ENCODE measurements around the gene EIF5.

Gene EIF5

DNA sequence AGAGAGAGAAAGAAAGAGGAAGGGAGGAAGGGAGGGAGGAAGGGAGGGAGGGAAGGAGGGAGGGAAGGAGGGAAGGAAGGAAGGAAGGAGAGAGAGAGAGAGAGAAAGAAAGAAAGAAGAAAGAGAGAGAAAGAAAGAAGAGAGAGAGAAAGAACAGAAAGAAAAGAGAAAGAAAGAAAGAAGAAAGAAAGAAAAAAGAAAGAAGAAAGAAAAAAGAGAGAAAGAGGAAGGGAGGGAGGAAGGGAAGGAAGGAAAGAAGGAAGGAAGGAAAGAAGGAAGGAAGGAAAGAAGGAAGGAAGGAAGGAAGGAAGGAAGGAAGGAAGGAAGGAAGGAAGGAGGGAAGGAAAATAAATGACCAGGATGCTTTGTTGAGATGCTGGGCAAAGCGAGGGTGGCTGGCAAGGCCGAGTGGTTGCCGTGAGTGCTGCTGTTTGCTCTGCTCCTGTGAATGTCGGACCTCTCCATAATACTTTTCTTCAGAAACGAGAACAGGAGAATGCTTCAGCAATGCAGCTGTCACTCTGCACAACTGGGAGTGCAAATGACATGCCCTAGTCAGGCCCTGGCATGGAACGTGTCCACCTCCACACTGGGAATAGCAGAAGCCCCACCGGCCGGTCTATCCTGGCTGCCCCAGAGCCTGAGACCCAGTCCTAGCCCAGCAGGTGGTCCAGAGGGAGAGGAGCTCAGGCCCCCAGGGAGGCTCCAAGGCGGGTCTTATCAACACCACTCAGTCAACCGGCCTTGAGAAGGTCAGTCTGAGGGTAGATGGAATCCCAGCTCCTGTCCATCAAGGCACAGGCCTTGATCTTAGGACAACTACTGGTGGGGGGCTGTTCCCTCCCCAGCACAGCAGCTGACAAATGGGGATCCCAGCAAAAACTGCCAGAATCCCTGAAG lies 25.1 kb upstream of the EIF5 start:
- DNase-seq (ENCODE audit: low read depth in 1 of 2, low spot score in 1 of 2) = no peak

DNA sequence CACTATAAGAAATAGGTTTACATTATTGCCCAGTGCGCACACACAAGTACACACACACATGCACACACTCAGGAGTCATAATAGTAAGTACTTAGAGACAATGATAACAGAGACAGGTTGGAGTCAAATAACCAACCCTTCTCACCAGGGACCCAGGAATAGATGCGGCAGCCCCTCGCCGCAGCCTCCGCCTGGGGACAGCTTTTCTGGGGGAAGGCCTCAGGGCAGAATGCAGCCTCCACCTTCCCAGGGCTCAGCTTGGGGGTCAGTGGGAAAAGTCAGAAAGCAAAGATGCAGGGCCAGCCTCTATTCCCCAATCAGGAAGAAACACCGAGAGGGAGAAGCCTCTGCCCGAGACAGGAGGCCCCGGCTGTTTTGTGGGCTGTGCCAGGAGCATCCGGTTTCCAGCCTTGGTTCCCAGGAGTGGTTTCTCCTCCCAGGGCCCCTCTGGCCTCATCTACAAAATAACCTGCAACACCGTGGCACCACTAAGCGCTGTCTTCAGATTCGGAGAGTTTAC lies 23.4 kb upstream of the EIF5 start:
- no peak for DNase-seq (ENCODE audit: low read depth in 1 of 2, low spot score in 1 of 2)

DNA sequence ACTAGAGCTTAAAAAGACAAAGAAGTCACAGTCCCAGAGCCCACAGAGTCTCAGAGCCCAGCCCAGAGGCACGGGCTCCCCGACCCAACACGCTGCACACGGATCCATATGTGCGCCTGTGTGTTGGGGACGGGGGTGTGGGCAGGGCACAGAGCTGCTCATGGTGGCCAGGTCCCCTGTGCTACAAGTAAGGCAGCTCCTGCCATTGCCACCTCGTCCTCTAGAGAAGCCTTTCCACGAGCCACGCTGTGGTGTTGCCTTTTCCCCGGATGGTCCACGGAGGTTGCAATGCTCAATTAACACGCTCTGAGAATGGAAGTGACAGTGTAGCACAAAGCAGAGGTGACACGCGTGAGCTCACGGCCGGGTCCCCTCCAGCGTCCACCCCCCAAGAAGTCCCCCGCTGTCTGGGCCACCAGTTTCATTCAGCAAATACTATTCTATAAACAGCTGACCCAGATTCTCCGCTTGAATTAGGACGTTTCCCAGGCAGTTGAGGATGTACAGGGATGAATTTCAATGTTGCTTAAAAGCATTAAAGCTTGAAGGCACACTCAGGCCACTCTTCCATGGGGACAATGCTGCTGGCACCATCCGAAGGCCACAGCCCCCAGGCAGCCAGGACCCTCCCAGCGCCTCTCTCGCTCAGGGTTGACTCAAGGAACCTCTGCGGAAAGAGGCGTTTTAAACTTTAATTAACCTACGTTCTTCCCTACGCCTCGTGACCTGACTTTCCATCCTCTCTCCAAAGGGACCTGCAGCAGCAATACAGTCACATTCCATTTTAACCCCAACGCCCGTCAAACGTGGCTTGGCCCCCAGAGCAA lies 22.7 kb upstream of the EIF5 start:
- DNase-seq (ENCODE audit: low read depth in 1 of 2, low spot score in 1 of 2) = no peak

DNA sequence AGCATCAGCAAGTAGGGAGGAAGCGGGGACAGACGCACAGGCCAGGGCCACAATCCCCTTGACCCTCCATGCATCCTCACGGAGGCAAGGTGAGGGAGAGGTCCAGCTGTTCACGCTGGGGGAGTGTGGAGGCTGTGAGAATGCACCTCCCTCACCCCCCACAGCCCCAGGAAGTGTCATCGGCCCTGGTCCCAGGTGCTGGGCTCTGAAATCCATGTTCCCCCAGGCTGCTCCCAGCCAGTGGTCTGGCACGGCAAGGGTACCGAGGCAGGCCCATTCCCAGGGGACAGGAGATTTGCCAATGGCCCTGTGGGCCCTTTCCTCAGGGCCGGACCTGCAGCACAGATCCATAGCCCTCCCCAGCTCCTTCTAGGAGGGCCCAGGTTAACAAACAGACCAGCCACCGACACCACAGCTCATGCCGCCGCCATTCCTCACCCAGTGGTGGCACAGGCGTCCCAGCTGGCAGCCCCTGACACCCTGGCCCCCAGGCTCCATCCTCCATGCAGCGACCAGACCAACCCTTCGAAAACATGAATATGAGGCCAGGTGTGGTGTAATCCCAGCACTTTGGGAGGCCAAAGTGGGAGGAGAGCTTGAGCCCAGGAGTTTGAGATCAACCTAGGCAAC lies 21.9 kb upstream of the EIF5 start:
- no peak for DNase-seq (ENCODE audit: low read depth in 1 of 2, low spot score in 1 of 2)

DNA sequence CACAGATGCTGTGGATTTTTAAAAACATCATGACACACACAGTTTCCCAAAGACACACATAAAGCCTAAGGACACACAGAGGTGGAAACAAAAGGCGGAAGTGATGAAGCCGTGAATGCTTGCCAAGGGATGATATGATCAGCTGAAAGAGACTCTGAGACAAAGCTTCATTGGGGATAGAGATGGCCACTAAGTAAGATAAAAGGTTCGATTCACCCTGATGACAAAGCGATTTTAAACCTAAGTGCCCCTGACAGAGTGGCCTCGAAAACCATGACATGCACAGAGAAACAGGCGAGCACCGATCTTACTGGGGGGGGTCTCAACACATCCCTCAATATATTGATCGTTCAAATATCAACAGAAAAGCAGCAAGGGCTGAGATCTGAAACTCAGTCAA lies 20.3 kb upstream of the EIF5 start:
- no peak for DNase-seq (ENCODE audit: low read depth in 1 of 2, low spot score in 1 of 2)

DNA sequence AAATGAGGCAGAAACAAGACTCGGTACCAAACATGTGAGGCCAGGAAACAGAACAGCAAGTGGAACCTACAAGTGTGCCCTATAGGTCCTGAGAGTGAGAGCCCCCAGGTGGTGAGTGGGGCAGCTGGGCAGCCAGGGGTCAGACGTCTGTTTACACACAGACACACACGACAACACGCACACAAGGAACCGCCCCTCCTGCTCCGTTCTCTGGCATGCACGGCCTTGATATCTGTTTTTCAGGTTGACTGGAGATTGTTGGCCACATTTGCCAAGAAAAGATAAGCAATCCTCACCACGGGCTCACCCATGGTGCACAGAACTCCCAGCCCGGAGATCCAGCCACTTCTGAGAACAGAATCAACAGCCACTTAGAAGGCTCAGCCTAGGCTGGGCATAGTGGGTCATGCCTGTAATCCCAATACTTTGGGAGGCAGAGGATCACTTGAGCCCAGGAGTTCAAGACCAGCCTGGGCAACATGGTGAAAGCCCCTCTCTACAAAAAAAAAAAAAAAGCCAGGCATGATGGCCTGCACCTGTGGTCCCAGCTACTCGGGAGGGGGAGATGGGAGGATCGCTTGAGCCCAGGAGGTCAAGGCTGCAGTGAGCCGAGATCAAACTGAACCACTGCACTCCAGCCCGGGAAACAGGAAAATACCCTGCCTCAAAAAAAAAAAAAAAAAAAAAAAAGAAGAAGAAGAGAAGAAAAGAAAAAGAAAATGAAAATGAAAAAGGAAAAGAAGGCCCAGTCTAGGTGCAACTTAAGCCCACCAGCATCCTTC lies 19.4 kb upstream of the EIF5 start:
- no peak for DNase-seq (ENCODE audit: low read depth in 1 of 2, low spot score in 1 of 2)

DNA sequence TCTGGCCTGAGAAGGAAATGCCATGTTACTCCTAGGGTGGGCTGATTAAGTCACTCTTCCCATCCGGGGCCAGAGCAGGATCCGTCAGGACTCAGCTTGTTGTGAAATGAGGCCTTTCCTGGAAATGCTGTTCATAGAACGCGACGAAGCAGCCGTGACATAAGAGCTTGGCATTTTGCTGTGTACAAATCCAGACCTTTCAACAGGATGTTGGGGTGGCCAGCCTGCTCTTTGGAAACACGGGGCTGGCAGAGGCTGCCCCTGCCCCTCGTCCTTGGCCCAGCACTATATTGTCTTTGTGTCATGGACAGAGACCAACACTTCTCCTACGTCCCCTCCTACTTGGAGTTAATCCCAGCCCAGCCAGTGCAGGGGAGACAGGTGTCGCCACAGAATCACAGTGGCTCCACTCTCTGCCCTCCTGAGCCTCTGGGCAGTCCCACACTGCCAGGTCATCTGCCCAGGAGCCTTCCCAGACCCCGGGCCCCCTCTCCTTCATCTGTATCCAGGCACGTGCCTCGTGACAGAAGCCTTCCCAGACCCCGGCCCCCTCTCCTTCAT lies 18.6 kb upstream of the EIF5 start:
- DNase-seq (ENCODE audit: low read depth in 1 of 2, low spot score in 1 of 2) = no peak

DNA sequence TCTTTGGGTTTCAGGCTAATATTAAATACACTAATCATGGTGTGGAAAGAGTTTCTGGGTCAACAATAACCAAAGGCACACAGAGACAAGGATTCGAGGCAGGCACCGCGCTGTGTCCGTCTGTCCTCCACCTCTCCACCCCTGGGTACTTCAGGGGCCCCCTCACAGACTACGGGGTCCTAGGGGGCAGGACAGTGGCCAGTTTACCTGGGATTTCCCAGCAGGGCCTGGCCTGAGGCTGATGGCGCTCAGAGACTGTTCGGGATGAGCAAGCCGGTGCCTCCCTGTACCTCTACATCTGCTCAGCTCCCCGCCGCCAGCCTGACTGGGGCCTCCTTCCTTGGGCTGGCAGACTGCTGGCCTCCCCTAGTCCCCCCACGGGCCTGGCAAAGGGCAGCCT lies 18.1 kb upstream of the EIF5 start:
- no peak for DNase-seq (ENCODE audit: low read depth in 1 of 2, low spot score in 1 of 2)

DNA sequence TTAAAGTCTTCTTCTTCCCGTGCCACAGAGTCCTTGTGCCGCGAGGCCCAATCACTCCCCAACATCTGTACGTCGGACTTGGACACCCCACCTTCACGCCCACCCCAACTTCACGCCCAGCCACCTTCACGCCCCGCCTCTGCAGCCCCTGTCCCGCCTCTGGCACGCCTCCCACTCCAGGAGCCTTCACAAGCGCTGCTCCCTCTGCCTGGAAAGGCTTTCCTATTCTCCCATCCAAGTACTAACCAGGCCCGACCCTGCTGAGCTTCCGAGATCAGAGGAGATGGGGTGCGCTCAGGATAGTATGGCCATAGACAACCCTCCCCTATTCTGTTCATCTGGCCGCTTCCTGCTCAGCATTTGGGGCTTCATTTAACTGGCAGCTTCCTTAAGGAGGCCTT lies 17.3 kb upstream of the EIF5 start:
- no peak for DNase-seq (ENCODE audit: low read depth in 1 of 2, low spot score in 1 of 2)

DNA sequence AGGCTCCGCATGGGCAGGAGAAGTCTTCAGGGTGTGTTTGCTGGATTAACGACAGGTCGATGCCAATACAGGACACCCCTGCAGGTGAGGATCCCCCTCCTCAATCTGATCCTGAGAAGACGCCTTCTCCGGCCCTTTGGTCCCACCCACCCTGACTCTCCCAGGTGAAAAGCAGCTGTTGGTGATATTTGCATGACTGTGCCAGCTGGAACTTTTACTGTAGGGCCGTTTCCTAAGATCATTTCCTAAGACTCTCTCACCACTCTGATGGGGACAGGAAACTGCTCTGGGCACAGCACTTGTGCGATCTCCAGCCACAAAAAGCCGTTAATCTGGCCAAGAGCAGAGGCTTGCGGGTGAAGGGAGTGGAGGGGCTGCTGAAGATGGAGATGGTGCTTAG lies 16.8 kb upstream of the EIF5 start:
- DNase-seq (ENCODE audit: low read depth in 1 of 2, low spot score in 1 of 2) = no peak

DNA sequence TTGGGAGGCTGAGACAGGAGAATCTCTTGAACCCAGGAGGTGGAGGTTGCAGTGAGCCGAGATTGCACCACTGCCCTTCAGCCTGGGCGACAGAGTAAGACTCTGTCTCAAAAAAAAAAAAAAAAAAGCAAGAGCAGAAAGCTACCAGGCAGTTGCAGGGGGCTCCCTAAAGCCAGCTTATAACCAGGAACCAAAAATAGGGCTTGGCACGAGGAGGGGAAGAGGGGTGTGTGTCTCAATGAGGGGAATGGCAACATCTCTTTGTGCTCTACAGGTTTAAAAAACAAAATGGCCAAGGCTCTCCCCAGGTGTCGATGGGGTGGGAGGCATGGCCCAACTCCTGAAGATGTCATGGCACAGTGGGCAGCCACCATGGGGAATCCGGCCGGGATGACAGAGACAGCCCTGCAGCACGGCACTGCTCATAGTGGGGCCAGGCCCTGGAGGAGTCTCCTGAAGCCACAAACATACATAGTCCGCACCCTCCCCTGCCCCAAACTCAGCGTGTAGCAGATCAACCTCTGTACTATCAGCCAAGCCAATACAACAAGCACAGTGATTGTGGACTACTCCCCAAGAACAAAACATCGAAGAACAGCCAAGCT lies 16.0 kb upstream of the EIF5 start:
- no peak for DNase-seq (ENCODE audit: low read depth in 1 of 2, low spot score in 1 of 2)

DNA sequence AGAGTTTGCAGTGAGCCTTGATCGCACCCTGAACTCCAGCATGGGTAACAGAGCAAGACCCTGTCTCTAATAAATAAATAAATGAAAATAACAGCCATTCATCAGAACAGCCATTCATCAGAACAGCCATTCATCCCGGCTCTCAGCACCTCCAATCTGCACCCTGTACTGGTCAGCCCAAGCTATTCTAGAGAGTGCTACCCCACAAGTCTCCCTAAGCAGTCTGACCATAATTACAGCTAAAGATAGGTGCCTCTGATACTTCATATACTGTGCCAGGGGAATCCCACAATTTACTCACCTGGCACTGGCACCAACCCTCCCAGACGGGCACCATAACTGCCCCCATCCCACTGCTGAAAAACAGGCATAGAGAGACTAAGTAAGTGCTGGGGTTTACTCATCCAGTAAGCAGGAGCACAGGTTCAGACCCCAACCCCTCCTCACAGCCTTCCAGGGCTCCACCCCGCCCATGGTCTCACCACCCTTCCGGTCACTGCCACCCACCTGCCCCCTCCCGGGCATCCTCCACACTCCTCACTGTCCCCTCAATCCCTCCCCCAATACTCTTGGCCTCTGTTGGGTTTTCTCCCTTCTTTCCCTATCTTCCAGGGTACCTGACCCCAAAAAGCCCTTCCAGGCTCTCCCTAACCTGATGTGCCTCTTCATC lies 15.2 kb upstream of the EIF5 start:
- no peak for DNase-seq (ENCODE audit: low read depth in 1 of 2, low spot score in 1 of 2)

DNA sequence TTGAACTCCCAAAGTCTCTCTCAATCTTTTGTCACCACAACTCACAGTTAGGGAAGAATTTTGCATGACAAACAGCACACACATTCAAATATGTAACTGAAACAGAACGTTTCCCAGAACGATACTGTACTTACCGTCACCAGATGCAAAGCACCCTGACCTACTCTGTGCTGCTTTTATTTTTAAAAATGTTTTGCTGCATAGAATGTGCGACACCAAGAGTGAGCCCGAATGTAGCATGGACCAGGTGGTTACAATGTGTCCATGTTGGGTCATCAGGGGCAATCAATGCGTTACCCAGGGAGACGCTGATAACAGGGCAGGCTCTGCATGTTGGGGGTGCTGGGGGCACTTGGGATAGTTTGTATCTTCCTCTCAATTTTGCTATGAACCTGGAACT lies 14.6 kb upstream of the EIF5 start:
- no peak for DNase-seq (ENCODE audit: low read depth in 1 of 2, low spot score in 1 of 2)

DNA sequence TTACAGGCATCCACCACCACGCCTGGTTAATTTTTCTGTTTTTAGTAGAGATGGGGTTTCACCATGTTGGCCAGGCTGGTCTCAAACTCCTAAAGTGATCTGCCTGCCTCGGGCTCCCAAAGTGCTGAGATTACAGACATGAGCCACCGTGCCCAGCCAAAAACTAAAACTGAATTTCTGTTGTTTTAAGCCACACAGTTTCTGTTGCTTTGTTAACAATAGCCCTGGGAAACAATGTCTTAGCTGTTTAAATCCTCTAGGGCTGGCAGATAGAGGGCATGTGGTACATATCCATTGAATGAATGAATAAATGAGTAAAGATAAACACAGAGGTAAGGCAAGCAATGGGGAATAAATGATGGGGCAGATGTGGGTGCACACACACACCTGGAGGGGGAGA lies 8.0 kb upstream of the EIF5 start:
- DNase-seq (ENCODE audit: low read depth in 1 of 2, low spot score in 1 of 2) = no peak

DNA sequence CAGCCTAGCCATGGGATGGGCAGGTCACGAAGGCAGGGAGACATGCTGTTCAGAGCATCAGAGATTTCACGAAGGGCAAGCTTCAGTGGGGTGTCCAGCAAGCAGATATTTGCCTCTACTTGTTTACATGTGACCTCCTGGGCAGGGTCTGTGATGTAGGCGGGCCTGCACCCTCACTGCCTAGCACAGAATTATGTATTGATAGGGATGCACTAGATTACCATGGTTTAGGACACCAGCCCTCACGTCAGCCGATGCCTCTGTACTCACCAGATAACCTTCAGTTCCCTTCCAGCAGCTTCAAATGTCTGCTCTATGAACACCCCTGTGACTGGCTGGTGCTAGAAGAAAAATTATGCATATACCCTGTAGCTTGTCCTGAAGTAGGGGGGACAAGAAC lies 5.1 kb upstream of the EIF5 start:
- no peak for DNase-seq (ENCODE audit: low read depth in 1 of 2, low spot score in 1 of 2)

DNA sequence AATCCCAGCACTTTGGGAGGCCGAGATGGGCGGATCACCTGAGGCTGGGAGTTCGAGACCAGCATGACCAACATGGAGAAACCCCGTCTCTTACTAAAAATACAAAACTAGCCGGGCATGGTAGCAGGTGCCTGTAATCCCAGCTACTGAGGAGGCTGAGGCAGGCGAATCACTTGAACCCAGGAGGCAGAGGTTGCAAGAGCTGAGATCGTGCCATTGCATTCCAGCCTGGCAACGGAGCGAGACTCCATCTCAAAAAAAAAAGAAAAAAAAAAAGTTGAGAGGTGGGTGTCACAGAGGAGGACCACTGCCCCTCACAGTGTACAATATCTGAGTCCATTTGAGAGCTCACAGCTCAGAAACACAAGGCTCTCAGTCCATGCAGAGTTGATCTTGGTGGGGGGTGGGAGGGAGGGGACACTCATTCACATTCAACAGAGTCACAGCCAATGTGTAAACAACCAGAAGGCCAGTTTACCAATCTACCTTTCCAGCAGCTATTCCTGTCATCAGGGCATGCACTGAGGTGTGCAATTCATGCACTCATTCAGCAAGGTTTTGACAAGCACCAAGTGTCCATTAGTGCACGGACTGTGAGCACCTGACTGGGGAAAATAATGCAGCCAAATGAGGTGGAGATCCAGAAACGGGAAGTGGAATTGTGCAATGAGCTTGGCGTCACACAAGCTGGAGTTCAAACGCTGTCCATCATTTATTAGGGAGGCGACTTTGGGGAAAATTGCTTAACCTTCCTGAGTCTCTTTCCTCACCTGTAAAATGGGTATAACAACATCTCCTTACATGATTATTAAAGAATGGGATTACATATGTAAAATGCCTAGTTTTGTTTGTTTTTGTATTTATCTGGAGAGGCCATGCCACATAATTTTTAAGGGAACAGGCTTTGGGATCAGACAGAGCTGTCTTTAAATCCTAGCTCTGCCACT lies 4.4 kb upstream of the EIF5 start:
- no peak for DNase-seq (ENCODE audit: low read depth in 1 of 2, low spot score in 1 of 2)

DNA sequence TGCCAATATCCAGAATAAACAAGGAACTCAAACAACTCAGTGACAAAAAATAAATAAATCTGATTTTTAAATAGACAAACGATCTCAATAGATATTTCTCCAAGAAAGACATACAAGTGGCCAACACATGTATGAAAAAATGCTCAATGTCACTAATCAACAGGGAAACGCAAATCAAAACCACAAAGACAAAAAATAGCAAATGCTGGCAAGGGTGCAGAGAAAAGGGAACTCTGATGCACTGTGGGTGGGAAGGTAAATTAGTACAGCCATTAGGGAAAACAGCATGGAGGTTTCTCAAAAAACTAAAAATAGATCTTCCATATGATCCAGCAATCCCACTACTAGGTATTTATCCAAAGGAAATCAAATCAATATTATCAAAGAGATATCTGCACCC lies 3.5 kb upstream of the EIF5 start:
- no peak for DNase-seq (ENCODE audit: low read depth in 1 of 2, low spot score in 1 of 2)

DNA sequence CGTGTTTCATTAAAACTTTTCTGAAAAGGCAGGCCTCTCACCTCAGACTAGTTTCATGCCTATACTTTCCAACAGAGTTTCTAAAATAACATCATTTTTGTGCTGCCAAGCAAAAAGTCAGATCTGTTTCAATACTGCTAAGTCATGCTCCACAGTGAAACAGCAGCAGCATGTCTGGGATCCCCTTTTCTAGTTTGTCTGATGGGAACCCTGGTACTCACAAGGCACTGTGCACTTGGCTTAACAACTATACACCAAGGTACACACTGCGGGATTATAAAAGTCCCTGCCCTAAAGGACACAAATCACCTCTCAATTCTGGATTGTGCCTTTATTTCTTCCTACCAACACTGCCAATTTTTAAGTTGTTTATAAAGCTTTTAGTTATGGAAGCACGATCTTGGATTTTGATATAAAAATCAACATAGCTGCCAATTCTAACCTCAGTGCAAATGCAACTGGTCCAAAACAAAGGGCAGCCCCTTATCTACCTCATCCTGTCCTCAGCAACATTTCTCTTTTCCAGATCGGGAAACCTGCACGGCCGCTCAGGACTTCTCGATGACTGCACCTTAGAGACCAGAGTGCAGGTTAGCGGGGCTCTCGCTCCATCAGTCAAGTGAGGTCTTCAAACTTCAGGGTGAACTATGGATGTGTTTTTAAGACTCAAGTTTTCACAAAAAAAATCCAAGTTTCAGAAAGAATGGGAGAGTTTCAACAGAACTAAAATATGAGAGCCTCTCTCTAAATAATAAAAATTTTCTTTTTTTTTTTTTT lies 1.7 kb upstream of the EIF5 start:
- no peak for DNase-seq (ENCODE audit: low read depth in 1 of 2, low spot score in 1 of 2)
